GM18508 (cell line): Measurements from ENCODE around the gene RAB28.
"Not testable (repeated sequence)": the region's sequence is repeated elsewhere in the genome, so short reads cannot be mapped to it uniquely, and the experiment has no call there.

ENCODE experiments used
- ATAC-seq: cut with Tn5 transposase; IDR thresholded peaks from one replicate; pipeline ENCODE4 v1.9.1; 2021; ENCODE audit warnings: moderate number of reproducible peaks; ENCODE audit not compliant: insufficient read depth, unreplicated experiment

Gene RAB28

DNA sequence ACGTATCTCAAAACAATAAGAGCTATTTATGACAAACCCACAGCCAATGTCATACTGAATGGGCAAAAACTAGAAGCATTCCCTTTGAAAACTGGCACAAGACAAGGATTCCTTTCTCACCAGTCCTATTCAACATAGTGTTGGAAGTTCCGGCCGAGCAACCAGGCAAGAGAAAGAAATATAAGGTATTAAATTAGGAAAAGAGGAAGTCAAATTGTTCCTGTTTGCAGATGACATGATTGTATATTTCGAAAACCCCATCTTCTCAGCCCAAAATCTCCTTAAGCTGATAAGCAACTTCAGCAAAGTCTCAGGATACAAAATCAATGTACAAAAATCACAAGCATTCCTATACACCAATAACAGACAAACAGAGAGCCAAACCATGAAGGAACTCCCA, 94.2 kb downstream of the RAB28 start:
- not testable (repeated sequence) for ATAC-seq

DNA sequence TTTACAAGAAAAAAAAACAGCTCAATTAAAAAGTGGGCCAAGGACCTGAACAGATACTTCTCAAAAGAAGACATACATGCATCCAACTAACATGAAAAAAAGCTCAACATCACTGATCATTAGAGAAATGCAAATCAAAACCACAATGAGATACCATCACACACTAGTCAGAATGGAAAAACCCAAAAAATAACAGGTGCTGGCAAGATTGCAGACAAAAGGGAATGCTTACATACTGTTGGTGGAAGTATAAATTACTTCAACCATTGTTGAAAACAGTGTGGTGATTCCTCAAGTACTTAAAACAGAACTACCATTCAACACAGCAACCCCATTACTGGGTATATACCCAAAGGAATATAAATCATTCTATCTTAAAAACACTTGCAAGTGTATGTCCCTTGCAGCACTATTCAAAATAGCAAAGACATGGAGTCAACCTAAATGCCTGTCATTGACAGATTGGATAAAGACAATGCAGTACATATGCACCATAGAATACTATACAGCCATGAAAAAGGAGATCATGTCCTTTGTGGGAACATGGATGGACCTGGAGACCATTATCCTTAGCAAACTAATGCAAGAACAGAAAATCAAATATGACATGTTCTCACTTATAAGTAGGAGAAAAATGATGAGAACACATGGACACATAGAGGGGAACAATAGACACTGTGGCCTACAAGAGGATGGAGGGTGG, 97.6 kb downstream of the RAB28 start:
- peak; percentile 99 for ATAC-seq

DNA sequence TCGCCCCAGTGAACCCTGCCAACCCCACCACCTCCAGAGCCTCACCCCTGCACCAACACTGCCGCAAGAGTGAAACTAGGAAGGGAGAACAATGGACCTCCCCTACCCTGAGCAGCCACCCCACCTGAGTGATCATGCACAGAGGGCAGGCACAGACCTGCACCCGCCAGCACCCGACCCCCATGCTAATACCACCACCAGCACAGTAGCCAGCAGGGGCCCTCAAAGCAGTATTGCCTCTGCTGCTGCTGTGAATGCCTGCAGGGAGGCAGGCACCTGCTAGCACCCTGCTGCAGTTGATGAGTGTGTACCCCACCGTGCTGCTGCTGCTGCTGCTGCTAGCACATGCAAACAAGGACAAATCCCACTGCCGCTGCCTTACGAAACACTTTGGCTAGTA, 100.1 kb downstream of the RAB28 start:
- no peak for ATAC-seq

DNA sequence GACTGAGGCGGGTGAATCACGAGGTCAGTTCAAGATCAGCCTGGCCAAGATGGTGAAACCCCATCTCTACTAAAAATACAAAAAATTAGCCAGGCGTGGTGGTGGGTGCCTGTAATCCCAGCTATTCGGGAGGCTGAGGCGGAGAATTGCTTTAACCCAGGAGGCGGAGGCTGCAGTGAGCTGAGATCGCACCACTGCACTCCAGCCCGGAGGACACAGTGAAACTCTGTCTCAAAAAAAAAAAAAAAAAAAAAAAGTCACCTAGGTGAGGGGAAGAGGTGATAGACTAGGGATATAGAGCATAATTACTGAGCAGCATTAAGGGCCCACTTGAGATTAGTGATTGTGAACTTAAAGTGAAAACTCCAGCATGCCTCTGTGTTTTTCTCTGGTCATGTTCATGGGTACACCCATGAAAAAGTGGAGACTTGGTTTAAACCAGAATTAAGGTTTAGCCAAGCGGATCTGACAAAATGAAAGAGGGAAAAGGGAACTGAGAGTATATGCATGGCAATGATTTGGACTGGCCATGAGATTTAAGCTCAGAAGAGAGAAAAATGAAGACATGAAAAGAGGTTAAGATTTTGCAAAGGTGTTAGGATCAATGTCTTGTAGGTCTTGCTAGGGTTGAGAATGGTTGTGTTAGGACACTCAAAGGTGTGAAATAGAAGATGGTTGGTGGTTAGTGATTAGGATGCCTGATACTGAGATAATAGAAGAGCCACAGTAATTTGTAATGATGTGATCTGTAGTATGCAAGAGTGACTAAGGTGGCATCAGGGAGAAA, 105.0 kb downstream of the RAB28 start:
- ATAC-seq: peak; percentile 79

DNA sequence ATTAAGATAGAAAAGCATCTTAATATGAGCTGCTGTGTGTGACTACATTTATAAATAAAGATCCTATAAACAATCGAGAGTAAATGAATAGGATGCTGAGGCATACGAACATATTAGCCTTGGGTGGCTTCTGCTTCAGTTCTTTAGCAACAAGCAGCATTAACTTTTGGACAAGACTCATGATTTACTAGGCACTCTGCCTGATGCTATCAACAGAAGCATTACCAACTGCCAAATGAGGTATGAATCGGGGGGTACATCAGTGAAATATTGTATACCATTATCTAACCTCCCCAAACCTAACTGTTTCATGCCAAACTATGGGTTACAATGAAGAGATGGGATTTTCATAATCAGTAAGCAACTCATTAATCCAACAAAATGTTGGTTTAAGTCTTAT, 113.1 kb downstream of the RAB28 start:
- ATAC-seq: no peak

DNA sequence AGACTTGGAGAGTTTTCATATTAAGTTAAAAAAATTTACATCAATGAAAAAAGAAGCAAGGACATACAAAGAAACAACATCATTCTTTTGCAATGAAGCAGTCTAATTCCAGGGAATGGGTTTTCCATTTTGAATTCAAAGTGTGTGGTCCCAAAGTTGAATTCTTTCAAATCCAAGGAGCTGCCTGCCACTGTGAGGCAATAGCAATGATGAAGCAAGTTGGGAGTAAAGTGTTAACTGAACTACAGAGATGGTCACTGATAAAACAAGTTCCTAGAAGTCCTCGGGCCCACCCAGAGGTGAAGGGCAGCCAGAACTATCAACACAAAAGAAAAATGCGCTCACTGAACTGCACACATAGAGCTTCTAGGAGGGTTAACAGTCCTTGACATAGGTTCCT, 115.9 kb downstream of the RAB28 start:
- no peak for ATAC-seq

DNA sequence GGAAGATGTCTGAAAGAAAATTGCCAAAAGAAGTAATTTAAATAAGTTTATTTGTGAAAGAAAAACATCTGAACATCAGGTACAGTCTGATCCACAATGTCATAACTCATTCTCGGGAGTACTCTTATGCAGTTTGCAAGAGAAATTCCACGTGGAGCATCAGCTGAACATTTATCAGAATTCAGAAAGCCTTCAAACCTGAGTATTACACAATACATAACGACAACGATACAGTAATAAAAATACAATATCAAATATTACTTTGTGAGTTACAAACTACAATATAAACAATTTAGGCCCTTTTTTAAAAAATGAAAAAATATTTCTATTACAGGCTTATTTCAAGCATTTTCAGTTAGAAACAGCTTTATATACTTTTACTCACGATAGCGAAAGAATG, 116.4 kb downstream of the RAB28 start:
- no peak for ATAC-seq

DNA sequence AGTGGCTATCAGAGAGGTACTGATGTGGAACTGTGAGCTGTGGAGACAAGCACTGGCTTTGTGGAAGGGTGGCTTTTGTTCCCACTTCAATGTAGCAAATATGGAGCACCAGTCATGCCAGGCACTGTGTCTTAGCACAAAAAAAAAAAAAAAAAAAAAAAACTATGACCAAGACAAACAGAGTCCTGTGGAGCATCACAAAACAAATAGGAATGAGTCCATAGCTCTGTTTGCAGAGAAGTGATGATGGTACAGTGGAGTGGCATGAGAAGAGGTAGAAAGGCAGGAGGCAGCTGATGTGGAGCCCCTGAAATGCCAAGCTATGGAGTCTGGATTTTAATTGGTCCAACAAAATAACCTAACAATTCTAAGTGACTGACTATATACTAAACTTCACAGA, 116.9 kb downstream of the RAB28 start:
- no peak for ATAC-seq

DNA sequence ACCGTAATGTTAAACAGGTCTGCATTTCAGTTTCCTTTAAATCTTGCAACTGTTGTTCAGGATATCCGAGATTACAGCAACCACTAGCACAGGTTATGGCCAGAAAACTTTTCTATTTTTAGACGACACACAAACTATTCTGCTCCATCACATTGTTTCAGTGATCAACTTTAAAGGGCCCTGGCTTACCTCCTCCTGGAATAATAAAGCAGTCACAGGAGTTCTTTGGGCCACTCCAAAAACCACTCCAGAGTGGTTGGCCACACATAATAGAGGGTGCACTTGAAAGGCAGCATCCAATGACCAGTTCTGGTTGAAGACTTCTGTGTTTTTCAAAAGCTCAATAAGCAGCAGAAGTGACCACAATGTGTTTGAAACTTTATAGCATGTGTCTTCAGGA, 118.9 kb downstream of the RAB28 start:
- ATAC-seq: no peak

DNA sequence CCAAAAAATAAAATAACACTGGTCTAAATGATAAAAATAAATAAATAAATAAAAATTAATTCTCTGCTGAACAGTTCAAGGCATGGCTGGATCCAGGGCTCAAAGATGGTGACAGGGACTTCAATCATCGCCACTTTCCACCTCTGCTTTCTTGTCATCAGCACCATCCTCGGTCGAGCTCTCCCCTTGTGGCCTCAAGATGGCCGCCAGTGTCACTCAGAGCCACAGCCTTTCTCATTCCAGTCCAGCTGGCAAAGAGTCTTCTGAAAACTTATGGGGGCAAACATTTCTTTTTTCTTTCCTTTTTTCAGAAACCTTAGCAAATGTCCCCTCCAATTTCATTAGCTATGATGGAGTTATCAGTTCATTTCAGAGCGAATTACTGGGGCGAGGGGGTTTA, 119.5 kb downstream of the RAB28 start:
- no peak for ATAC-seq

DNA sequence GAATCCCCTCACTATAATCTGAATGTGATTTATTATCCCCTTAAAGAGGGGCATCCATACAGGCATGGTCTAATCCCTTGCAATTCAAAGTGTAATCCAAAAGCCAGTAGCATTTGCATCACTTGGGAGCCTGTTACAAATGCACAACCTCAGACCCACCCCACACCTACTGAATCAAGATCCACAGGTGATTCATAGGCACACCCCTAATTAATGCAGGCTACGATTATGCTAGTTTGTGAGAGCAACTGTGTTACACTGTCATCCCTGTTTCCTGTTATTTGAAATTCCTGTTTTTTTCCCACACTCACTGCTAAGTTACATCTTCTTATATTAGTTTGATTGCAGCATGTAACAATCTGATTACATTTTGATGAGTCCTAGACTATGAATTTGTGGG, 120.0 kb downstream of the RAB28 start:
- ATAC-seq: no peak

DNA sequence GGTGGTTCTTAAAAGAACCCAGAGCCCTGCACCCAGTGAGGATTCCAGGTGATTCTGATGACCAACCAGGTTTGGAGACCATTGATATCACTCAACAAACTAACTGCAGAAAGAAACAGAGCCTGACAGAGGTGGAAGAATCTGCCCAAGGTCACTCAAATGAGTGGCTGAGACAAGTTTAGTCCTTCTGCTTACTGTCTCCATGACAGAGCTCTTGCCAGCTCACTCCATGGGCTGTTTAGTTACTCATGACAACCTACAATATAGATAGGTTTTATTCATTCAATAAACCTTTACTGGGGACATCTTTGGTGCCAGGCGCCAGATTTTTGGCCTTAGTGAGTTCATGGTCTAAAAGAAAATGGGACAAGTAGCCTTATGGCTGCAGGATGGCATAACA, 124.3 kb downstream of the RAB28 start:
- ATAC-seq: no peak

DNA sequence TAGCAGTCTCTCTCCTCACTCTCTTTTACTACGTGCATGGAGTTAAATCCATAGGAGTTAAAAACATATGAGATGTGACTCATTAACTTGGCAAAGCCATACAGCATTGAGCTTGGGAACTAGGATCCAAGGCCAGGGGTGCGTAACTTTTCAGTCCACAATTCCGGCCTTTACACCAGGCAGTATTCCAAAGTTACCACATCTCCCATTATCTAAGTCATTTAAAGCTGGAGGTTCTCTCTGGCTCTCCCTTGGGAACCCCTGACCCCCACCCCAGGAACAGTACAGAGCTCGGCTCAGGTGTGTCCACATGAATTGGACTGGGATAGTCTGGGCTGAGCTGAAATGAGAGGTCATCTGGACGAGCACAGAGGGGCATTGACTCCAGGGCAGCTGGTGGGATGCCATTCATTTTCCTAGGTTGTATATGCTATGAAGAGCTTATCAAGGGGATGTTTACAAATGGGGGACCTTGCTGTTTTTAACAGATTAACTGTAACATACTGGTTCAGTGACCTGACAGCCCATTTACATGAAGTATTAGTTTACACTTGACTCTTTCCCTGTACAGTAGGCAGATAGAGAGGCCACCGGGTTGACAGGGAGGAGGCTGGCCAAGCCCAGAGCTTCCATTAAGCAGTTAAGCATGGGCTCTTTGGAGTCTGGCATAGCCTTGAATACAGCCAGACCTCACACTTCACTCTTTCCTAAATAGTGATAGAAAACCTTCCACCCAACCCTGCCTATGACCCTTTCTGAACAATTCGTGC, 128.8 kb downstream of the RAB28 start:
- no peak for ATAC-seq

DNA sequence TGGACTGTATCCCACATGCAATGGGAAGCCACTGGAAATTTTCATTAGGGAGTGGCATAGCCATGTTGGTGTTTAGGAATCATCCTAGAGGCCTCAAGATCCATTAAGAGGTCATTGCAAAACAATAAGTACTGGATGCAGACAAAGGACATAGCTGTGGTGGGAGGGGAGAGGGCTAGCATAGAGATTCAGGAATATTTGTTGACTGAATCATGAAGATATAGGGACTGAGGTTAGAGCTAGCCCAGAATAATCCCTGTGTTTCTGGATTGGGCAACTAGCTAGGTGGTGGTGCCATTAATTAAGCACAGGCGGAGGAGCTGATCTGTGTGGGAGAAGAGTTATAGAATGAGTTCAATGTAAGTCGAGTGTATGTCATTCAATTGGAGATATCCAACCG, 135.0 kb downstream of the RAB28 start:
- no peak for ATAC-seq

DNA sequence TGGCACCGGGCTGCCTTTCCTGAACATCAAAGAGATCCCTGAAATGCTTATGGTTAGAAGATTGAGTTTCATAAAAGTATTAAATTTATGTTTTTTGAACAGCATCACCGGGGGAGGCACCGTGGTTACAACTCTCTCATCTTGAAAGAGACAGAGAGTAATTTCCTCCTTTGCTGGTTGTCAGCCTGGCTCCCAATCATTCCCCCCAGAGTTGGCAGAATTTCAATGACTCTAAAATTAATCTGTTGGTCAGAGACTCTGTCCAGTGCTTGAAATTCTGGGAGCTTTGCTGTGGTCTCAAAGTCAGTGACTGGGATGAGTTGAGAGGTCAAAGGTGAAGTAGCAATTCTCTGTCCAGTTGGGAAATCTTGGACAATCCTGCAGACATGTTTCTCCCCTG, 135.9 kb downstream of the RAB28 start:
- no peak for ATAC-seq

DNA sequence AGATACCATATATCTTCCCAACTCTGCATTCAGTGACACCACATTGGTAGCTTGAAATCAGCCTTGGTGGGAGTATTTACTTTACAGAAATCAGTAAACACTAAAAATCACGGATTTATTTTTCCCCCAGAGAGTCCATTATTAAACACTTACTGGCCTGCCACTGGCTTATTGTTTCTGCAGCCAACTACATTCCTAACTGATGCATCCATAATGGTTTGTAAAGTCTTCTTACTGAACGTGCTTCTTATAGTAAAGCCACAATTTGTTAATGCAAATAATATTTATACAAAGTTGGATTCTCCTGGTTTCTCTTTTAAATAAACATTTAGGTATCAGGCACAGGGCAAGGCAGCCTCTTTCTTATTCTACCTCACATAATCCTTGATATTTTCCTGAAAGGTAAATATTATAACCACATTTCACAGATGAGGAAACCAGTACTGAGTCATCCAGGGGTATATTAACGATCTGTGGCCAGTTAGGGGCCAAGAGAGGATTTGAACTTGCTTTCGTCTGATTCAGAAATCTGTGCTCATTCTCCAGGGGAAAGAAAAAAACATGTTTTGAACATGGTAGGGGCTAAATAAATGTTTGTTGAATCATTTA, 136.5 kb downstream of the RAB28 start:
- ATAC-seq: no peak

DNA sequence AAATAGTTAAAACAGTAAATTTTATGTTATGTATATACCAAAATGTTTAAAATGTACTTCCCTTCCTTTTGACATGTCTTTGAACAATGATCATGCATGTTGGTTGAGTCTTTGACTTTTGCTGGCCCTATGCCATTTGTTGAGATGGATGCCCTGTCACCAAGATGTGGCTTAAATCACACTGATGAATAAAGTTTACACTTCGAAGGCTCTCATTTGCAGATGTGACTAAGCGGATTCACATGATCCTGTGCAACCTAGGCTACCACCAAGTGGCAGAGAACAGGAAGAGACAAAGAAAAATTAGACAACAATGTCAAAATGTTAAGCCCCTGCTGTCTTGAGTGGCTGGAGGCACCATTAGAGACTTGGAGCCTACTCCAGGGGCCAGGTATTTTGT, 139.9 kb downstream of the RAB28 start:
- no peak for ATAC-seq

DNA sequence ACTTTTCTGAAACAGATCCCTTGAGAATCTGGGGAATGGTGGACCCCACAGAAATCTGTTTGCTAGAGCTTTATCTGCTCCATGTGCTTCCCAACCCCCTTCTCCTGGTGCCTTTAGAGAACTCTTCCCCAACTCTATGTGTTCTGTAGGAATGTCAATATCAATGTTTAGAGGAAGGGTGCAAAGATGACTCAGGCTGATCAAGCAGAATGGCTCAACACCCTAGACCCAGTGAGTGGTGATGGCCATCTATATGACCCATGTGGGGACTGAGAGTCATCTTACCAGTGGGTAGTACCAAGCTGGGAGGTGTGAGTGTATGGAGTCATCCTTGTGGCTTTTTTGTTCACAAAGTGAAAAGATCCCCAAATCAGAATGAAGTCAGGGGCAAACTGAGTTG, 143.5 kb downstream of the RAB28 start:
- ATAC-seq: no peak

DNA sequence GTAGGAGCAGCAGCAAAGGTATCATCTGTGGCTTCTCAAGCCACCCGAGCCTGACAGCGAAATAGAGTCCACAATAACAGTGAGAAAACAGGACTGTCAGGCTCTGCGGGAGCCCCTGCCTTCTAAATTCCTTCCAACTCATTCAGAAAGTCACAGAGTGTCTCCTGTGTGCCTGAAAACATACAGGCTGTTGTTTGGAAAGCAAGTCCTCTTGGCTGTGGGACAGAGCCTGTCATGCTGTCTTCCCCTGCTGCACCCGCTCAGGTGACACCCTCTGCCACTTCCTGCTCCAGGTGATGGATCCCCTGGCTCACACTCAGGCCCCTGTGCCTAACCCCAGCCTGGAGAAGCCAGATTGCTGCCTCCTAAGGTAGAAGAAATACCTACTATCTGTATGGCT, 152.3 kb downstream of the RAB28 start:
- ATAC-seq: no peak

DNA sequence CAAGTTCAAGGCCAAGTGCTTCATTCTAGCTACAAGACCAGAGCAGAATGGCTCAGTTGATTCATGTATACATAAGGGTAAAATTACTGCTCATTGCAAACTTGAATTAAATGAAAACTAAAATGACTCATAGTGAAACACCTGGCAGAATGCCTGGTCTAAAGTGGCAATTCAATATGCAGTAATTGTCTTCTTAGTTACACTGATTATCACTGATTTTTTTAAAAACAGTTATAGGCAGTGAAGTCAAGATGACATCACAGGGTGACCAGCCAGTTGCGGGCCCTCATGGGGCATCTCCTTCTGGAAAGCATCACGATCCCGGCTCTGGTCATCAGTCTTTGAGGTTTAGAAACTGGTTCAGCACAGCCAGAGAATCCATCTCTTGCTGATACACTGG, 154.2 kb downstream of the RAB28 start:
- no peak for ATAC-seq

DNA sequence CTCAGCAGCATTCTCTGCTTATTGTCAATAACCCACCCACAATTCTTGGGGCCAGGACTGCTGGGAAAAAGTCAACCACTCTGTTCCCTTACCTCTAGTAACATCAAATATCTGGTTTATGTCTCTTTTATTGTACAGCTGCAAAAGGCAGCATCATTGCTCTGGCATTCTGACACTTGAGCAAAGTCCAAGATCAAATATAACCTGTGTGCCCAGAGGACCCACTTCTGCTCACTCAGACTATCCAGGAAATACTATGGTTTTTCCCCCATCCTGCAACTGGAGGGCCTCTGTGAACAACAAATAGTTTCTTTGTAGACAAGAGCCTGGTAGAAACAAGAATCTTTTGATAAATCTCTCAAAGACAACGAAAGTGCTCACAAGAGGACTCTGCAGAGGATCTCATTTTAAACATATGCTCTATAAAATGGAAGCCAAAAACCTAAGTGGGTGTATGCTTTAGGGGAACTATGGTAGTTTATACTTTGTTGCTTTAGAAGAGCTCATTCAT, 154.7 kb downstream of the RAB28 start:
- ATAC-seq: no peak
